ENCODE results near the gene RRH.
"Not testable (repeated sequence)": the region's sequence is repeated elsewhere in the genome, so short reads cannot be mapped to it uniquely, and the experiment has no call there.

DNA sequence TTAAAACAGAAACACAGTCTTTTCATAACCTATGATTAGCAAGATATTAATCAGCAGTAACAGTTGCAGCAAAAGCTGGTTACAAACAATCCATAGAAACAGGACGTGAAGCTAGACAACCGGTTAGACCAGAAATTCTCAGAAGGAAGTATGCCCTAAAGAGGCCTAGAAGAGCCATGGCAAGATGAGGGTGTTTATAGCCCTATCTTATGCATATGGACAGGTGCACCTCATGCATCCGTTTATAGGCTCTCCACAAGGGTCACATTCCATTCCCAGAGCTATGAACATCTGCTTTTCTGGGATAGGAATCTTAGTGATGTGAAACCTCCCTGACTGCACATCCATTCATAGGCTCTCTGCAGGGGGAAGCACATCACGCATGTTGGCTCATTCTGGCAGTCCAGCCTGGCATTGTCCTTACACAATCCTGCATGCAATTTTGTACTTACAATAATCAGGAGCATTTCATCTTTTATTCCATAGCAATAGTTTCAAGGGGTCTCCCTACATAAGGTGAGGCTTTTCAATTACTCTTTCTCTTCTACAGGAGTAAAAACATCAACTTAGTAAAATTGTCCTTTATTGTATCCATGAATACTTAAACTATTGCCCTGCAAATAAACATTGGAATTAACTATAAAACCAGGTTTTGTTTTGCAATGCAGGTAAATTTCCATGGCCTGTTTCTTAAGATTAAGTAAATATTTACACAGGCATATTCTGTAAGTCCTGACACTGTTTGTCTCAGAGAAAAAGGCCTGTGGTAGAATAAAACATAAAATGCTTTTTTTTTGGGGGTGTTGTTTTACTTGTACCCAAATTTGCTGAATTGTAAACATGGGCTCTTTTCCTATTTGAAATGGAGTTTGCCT is 31.9 kb downstream of the RRH start:
- TF ChIP-seq, protein P1, sequence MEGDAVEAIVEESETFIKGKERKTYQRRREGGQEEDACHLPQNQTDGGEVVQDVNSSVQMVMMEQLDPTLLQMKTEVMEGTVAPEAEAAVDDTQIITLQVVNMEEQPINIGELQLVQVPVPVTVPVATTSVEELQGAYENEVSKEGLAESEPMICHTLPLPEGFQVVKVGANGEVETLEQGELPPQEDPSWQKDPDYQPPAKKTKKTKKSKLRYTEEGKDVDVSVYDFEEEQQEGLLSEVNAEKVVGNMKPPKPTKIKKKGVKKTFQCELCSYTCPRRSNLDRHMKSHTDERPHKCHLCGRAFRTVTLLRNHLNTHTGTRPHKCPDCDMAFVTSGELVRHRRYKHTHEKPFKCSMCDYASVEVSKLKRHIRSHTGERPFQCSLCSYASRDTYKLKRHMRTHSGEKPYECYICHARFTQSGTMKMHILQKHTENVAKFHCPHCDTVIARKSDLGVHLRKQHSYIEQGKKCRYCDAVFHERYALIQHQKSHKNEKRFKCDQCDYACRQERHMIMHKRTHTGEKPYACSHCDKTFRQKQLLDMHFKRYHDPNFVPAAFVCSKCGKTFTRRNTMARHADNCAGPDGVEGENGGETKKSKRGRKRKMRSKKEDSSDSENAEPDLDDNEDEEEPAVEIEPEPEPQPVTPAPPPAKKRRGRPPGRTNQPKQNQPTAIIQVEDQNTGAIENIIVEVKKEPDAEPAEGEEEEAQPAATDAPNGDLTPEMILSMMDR (IDR thresholded peaks at IDR 0.05; ENCODE audit: borderline replicate concordance, extremely low read depth, low read length, poor library complexity, severe bottlenecking) = not testable (repeated sequence)
- TF ChIP-seq EZH2 (IDR thresholded peaks at IDR 0.05; ENCODE audit: borderline replicate concordance, low read depth, low read length, severe bottlenecking) = not testable (repeated sequence)
